Lung (tissue), 12 donors: Measurements from ENCODE around the gene NHERF2. TPM values are rescaled to one million over a fixed set of nuclear protein-coding genes. Genes with fewer than 3 reads are reported as not detected.

Source experiments
- ATAC-seq: fragments of 200-7000 bp; cut with Tn5 transposase; one replicate; pipeline ENCODE4 v1.9.1; 2020; ENCODE audit warnings: moderate number of reproducible peaks; ENCODE audit not compliant: insufficient read depth, low FRiP score
- DNase-seq, 3 donors: peaks; one replicate each; pipeline ENCODE4 v3.0.0-alpha.2; 2013 to 2017
- H3K27ac ChIP-seq, 2 donors: one replicate each; pipeline ENCODE4 v1.5.1; 2013; ENCODE audit warnings: mild to moderate bottlenecking in 2 of 2, moderate library complexity in 2 of 2, control low read depth in 1 of 2, inconsistent platforms in 1 of 2, low read depth in 1 of 2, low read length in 1 of 2
- H3K27me3 ChIP-seq, 3 donors: one replicate each; pipeline ENCODE4 v1.5.1; 2013; ENCODE audit warnings: low read length in 2 of 3; ENCODE audit not compliant: control insufficient read depth in 3 of 3, insufficient read depth in 3 of 3
- H3K36me3 ChIP-seq, 4 donors: one replicate each; pipeline ENCODE4 v1.5.1; 2013; ENCODE audit warnings: low read length in 4 of 4, mild to moderate bottlenecking in 1 of 4, moderate library complexity in 1 of 4; ENCODE audit not compliant: control insufficient read depth in 4 of 4, insufficient read depth in 4 of 4
- H3K4me1 ChIP-seq, 5 donors: one replicate each; pipeline ENCODE4 v1.5.1; 2013; ENCODE audit warnings: low read length in 5 of 5, mild to moderate bottlenecking in 2 of 5, moderate library complexity in 1 of 5; ENCODE audit not compliant: control insufficient read depth in 5 of 5, insufficient read depth in 5 of 5
- H3K4me3 ChIP-seq: one replicate; pipeline ENCODE4 v1.5.1; 2013; ENCODE audit warnings: mild to moderate bottlenecking, control low read depth, moderate library complexity
- H3K9ac ChIP-seq, 2 donors: one replicate each; pipeline ENCODE4 v1.5.1; 2013; ENCODE audit warnings: low read length in 2 of 2, control low read depth in 1 of 2; ENCODE audit not compliant: insufficient read depth in 1 of 2
- H3K9me3 ChIP-seq, 4 donors: one replicate each; pipeline ENCODE4 v1.5.1; 2013; ENCODE audit warnings: low read length in 3 of 4, mild to moderate bottlenecking in 1 of 4, moderate library complexity in 1 of 4; ENCODE audit not compliant: control insufficient read depth in 4 of 4, insufficient read depth in 3 of 4
- WGBS, 2 donors: extraction: QIAGEN DNeasy Blood & Tissue Kit; methylation state at CpG; one replicate each; pipeline ENCODE4 v1.1.7; 2013; 5-methylcytosine and 5-hydroxymethylcytosine counted together
- polyA plus RNA-seq, 2 donors: library from polyadenylated mRNA; stranded (reverse); fragments of 200-250 nt; gene quantifications; one replicate each; pipeline ENCODE4 v1.2.1, GENCODE V29; 2013
- total RNA-seq, 2 donors: library from RNA; depleted of rRNA in 1 of 2; stranded (reverse); fragments of >200 nt in 1 of 2; gene quantifications; one replicate each; pipeline ENCODE4 v1.2.1, GENCODE V29; 2014 to 2021
- TF ChIP-seq, protein P1 (sequence below): IDR thresholded peaks from 2 replicates; pipeline ENCODE4 v1.5.1; 2012; ENCODE audit warnings: mild to moderate bottlenecking; ENCODE audit errors: control extremely low read depth, extremely low read depth
- donor health status: control.
- donor health status: control.
- donor health status: Bipolar disorder and iron deficiency.
- donor health status: healthy.
- donor health status: DM: yes; HTN: yes; CAD: no.

The NHERF2 gene
- total and polyA plus RNA-seq, 4 donors, result 142 to 468 (median 245) TPM

DNA sequence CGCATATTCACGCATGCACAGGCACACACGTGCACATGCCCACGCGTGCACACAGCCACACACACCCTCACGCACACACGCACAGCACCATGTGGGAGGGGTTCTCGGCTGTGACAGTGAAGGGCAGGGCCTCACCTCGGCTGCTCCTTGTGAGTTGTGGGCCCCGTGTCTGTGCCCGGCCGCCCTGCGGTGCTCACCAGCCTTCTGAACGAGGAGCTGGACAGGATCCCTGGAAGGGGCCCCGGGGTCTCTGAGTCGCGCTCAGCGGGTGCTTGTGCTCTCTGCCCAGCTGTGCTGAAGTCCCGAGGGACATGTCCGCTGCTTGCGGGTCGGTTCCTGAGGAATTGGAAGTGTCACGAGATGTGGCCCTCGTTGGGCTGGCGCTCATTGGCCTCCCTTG, 37.2 kb downstream of the NHERF2 start:
- Histone ChIP-seq H3K4me3 (no peak overlapping the region), H3K36me3 (peaks cover 7 to 64% (median 35%) of the 10 kb centered on the region in 4 donors)
- WGBS, 2 donors, result 92 to 93% methylated on average over 22 to 25 of the region's 25 CpGs

GRCh38 chr16:2064368-2064945, 37.8 kb downstream of the NHERF2 start:
- WGBS, 2 donors, result 94 to 96% methylated on average over 16 of the region's 16 CpGs
- TF ChIP-seq, protein P1, sequence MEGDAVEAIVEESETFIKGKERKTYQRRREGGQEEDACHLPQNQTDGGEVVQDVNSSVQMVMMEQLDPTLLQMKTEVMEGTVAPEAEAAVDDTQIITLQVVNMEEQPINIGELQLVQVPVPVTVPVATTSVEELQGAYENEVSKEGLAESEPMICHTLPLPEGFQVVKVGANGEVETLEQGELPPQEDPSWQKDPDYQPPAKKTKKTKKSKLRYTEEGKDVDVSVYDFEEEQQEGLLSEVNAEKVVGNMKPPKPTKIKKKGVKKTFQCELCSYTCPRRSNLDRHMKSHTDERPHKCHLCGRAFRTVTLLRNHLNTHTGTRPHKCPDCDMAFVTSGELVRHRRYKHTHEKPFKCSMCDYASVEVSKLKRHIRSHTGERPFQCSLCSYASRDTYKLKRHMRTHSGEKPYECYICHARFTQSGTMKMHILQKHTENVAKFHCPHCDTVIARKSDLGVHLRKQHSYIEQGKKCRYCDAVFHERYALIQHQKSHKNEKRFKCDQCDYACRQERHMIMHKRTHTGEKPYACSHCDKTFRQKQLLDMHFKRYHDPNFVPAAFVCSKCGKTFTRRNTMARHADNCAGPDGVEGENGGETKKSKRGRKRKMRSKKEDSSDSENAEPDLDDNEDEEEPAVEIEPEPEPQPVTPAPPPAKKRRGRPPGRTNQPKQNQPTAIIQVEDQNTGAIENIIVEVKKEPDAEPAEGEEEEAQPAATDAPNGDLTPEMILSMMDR, result no peak
- H3K4me1 ChIP-seq, result no peaks in the 10 kb centered on the region
- H3K27me3 ChIP-seq, result no peaks in the 10 kb centered on the region
- no peak overlapping the region for H3K4me3 ChIP-seq
- no peak overlapping the region for H3K9ac ChIP-seq
- peaks cover 7 to 66% (median 36%) of the 10 kb centered on the region in 4 donors for H3K36me3 ChIP-seq
- ATAC-seq, result no peak
- no peak for DNase-seq
- no peak overlapping the region for H3K27ac ChIP-seq
- H3K9me3 ChIP-seq, result no peaks in the 10 kb centered on the region

More for the DNA sequence above, 37.2 kb downstream of the NHERF2 start:
- no peaks in the 10 kb centered on the region for H3K4me1 ChIP-seq
- TF ChIP-seq, protein P1, result no peak
- no peaks in the 10 kb centered on the region for H3K9me3 ChIP-seq
- no peaks in the 10 kb centered on the region for H3K27me3 ChIP-seq
- DNase-seq, result no peak
- H3K27ac ChIP-seq, result no peak overlapping the region
- ATAC-seq, result no peak
- no peak overlapping the region for H3K9ac ChIP-seq

DNA sequence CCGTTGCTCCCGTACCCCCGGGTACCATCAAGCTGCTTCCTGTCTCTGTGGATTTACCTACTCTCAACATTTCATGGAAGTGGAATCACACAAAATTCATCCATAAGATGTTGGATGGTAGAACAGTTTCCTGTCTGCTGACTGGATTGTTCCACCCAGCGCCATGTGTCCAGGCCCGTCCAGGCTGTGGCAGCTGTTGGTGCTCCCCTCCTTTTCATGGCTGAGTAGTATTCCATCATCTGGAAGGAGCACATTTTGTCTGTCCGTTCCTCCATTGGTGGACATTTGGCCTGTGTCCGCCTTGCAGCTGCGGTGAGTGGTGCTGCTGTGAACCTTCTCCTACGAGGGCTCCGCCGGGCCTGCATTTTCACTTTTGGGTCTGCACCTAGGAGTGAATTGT, 39.4 kb downstream of the NHERF2 start:
- WGBS, 2 donors, result 97 to 98% methylated on average over 11 of the region's 11 CpGs
- H3K36me3 ChIP-seq, result peaks cover 10 to 63% (median 28%) of the 10 kb centered on the region in 4 donors
- no peak overlapping the region for H3K9ac ChIP-seq
- no peak for ATAC-seq
- TF ChIP-seq, protein P1, result no peak
- no peak for DNase-seq
- no peak overlapping the region for H3K4me3 ChIP-seq
- H3K9me3 ChIP-seq, result no peaks in the 10 kb centered on the region
- no peaks in the 10 kb centered on the region for H3K4me1 ChIP-seq
- H3K27ac ChIP-seq, result no peak overlapping the region
- H3K27me3 ChIP-seq, result no peaks in the 10 kb centered on the region
